Limb (tissue), 2 donors: ENCODE results near the gene ZNF439.
"Not testable (repeated sequence)": the region's sequence is repeated elsewhere in the genome, so short reads cannot be mapped to it uniquely, and the experiment has no call there.

Experiments
- DNase-seq, 2 donors: peaks; one replicate each; pipeline ENCODE4 v3.0.0-alpha.2; 2016; ENCODE audit errors: extremely low spot score in 2 of 2

Gene ZNF439

DNA sequence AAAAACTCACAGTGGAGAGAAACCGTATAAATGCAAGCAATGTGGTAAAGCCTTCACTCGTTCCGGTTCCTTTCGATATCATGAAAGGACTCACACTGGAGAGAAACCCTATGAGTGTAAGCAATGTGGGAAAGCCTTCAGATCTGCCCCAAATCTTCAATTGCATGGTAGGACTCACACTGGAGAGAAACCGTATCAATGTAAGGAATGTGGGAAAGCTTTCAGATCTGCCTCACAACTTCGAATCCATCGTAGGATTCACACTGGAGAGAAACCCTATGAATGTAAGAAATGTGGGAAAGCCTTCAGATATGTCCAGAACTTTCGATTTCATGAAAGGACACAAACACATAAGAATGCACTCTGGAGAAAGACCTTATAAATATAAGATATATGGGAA lies 19.7 kb downstream of the ZNF439 start:
- no peak for DNase-seq

DNA sequence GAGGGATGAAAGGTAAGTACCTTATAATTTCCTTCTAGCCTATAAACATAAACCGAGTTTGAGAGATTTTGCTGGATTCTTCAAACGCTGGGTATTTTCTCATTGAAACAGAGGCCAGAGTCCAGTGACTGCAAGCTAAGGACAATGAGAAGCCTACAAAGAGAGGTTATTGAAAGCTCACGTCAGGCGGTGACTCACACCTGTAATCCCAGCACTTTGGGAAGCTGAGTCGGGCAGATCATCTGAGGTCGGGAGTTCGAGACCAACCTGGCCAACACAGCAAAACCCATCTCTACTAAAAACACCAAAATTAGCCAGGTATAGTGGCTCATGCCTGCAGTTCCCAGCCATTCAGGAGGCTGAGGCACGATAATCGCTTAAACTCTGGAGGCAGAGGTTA lies 24.1 kb downstream of the ZNF439 start:
- DNase-seq = no peak

DNA sequence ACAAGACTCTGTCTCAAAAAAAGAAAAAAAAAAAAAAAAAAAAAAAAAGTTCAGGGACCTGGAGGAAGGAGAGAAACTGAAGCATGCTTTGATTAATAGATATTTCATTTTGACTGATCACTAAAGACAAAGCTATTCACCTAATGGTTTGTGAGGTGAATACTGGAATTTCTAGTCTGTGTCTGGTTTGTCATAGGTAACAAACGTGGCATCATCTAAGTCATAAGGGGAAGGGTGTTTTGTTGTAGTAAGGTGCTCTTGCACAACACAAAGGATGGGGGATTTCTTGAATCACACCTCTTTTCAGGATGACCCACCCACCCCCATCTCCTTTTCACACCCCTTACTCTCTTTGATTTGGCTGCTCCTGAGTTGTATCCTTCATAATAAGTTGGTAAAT lies 25.2 kb downstream of the ZNF439 start:
- no peak for DNase-seq

DNA sequence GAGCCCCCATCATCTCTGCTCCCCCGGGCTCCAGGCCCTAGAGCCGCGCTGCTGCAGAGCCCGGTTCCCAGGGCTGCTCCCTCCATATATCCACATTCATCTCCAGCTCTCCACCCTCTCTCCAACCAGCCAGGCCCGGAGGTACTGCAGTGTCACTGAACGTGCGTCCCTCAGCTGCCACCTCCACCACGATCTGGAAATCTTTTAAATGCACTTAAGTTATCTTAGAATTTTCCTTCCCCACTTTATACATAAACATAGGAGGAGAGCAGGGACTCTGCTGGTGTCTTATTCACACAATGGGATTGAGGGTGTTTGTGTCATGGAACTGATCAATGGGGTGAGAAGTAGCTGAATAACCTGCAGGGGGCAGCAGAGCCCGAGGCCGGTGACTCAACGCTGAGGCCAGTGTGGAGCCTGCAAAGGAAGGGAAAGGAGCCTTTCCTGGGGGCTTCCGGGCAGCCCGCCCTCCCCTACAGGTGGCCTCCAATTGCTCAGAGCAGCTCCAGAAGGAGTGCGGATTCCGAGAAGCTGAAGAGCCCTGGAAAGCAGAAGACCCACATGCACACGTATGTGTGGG lies 31.3 kb downstream of the ZNF439 start:
- peak in 1 of 2 donors; percentile 38 for DNase-seq

DNA sequence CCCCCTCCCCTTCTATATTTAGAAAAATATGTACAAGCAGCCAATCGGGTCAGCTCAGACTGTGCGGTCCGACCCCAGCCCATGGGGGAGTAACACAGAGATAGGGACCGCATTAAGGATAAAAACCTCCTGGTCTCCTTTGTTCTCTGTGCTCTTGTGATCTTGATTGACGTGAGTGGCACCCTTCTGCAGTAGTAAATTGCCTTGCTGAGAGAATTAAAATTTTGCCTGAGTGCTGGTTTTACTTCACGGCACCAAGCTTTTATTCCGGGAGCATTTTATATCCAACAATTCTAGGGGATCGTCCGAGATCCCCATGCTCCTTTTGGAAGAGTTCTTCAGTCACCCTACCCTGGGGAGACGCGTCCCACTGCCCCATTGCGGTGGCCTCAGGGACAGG lies 32.1 kb downstream of the ZNF439 start:
- DNase-seq = no peak

DNA sequence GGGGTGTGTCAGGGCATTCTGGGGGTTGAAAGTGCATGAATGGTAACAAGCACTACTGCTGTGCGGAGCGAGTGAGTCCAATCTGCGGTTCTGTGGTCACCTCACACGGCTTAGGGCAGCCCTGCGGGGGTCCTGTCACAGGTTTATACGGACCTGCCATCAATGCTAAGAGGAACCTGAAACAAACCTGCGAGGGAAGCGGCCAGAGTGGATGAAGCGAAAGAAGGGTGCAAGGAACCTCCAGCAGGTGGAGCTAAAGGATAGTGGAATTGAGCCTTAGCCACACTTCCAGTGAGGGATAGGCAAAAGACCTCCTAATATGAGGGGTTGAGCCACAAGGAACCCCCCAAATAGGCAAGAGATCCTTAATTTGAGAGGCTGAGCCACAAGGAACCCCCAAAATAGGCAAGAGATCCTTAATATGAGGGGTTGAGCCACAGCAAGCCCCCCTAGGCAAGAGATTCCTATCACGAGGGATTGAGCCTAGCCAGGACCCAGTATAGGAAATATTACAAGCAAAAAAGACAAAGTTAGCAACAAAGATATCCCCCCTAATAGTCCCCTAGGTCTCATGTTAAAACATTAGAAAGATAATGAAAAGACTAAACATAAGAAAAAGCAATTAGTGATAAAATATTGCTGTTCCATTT lies 32.8 kb downstream of the ZNF439 start:
- DNase-seq = peak; percentile 41 to 67

DNA sequence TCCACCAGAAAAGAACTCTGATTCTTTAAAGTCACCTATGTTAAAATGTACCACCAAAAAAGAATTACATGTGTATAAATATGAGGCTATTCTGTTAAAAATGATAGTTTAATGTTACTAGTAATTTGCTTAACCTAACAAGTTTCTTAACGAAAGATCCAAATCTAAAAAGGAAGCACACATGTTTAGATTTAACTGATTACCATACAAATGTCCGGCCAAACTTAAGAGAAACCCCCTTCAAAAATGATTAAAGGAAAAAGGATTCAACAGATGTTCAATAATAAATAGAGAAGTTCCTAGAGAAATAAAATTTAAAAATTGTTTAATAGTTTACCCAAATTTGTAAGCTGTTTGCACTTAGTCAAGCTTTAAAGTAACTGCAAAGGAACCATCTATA lies 34.1 kb downstream of the ZNF439 start:
- no peak for DNase-seq

DNA sequence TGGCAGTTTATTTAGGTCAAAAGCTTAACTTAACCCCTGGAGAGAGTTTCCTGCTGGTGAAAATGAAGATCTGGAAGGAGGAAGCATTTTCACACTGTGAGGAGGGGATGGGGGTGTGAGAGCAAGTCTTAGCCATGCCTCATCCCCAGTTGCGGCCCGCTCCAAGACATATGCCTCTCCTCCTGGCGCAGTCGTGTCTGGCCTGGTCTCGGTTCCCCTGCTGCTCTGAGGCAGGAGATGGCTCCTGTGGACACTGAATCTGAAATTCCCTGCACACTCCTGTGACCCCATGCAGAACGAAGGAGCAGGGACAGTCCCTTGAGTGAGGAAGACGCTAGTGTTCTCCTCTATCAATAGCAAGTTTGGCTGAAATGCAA lies 38.7 kb downstream of the ZNF439 start:
- DNase-seq = no peak

DNA sequence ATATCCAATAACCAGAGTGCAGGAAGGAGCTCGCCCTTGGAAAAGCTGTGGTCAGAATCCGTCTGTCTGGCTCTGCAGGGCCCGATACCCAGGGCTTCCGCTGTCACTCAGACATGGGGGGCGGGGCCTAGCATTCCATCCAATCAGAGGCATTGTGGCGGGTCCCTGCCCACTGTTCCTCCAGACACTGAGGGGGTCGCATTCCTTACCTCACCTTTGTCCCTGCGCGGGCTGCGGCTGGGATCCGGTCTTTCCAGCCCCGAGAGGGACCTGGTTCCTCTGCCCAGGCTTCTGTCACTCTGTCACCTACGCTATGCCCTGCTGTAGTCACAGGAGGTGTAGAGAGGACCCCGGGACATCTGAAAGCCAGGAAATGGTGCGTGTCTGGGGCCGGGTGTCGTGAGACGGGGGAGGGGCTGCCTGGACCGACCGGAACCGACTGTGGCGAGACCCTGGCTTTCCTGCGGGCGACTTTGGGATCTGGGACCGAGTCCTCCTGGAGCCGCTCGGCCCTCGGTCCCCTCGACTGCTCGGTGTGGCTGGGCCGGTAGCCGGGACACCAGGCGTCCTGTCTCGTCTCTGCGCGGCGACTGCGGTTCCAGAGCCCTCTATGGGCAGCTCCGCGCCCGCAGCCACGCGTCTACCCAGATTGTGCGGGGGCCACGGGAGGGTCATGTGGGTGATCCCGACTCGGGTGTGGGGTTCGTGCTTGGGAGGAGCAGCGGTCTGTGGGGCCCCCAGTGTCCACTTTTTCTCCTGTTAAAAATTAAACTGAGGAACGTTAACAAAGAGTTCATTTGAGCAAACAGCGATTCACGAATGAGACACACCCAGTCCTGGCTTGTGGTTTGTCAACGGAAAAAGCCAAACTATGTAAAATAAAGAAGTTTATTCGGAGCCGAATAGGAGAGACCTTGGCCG lies 39.3 kb downstream of the ZNF439 start, which contains the start of gene ZNF69:
TSS of gene ZNF69 (plus strand) at position 172 of the 921 bp plus-strand sequence. CDS start at position 314, 142 bp downstream.
- DNase-seq = peak; percentile 83 to 91

DNA sequence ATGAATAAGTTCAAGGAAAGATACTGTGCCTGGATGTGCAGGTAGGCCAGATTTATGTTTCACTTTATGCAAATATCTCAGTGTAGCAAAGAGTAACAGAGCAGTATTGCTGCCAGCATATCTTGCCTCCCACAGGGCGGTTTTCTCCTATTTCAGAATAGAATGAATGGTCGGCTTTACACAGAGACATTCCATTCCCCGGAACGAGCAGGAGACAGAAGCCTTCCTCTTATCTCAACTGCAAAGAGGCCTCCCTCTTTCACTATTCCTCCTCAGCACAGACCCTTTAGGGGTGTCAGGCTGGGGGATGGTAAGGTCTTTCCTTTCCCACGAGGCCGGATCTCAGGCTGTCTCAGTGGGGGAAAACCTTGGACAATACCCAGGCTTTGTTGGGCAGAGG lies 41.4 kb downstream of the ZNF439 start:
- not testable (repeated sequence) for DNase-seq

DNA sequence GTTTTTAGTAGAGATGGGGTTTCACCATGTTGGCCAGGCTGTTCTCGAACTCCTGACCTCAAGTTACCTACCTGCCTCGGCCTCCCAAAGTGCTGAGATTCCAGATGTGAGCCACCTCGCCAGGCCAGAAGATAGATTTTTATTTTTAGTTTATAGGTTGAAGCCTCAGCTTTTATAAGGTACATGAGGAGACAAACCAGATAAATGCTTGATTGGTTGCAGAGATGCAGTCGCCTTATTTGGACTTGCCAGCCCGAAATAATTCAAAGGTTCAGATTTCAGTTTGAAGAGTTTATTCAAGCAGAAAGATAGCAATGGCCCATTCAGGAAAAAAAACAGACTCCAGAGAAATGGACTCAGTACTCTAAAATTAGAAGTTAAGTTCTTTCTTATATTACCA lies 42.1 kb downstream of the ZNF439 start:
- DNase-seq = no peak

DNA sequence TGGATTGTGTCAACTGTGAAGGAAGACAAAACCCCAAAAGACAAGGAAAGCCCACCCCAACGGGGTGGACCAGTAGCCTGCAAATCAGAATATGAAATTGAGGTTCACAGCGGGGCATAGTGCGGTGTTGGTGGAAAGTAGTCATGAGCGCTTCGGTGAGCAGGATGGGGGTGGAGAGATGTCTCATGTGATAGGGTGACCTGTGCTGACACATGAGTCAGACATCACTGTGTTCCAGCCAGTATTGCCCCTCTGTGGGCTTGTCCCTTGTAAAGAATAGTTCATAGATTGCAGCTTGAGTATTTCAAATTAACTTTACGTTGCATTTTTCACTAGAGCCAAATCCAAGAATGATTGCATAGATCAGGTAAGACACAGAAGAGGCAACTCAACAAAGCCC lies 46.3 kb downstream of the ZNF439 start:
- no peak for DNase-seq

DNA sequence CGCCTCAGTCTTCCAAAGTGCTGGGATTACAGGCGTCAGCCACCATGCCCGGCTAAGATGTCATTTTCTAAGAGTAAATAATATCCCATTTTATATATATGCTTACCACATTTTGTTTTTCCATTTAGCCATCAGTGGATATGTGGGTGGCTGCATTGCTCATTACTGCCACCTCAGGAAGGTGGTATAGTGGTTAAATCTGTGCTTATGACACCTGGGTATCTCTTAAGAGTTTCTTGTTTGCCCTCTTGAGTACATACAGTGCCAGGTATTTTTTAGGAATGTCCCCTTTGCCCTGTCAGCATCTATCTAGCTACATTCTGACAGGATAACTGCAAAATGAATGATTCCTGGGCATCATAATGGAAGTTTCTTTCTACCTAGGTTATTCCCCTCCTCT lies 53.7 kb downstream of the ZNF439 start:
- DNase-seq = no peak

DNA sequence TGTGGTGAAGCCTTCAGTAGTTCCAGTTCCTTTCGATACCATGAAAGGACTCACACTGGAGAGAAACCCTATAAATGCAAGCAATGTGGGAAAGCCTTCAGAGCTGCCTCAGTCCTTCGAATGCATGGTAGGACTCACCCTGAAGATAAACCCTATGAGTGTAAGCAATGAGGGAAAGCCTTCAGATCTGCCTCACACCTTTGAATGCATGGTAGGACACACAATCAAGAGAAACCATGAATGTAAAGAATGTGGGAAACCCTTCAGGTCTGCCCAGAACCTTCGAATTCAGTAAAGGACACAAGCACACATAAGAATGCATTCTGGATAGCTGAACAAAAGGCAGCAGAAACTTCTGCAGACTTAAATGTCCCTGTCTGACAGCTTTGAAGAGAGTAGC lies 57.4 kb downstream of the ZNF439 start:
- no peak for DNase-seq

DNA sequence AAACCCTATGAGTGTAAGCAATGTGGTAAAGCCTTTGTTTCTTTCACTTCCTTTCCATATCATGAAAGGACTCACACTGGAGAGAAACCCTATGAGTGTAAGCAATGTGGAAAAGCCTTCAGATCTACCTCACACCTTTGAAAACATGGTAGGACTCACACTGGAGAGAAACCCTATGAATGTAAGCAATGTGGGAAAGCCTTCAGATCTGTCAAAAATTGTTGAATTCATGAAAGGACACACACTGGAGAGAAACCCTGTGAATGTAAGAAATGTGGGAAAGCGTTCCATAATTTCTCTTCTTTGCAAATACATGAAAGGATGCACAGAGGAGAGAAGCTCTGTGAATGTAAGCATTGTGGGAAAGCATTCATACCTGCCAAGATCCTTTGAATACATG lies 63.4 kb downstream of the ZNF439 start:
- DNase-seq = not testable (repeated sequence)

DNA sequence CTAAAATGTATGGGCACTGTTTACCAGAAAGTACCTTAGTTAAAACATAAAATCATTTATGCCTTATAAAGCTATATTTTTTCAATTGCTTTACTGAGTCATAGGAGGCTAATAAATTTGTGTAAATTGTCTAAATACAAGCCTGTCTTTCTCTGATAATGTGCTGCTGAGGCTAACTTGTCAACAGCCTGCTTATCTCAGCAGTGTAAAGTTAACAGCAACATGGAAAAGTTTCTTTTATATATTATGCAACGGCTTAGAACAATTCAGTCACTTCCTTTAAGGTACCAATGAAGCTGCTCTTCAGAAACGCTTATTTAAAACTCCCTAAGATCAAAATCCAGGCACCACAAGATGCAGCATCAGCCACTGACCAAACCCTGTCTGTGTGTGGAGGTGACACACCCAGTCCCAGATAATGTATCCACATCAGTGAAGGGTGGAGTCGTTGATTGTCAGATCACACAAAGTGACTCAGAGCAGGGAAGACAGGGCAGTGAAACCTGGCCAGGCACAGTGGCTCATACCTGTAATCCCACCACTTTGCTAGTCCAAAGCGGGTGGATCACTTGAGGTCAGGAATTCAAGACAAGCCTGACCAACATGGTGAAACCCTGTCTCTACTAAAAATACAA lies 66.0 kb downstream of the ZNF439 start:
- DNase-seq = not testable (repeated sequence)
